Measurements from ENCODE around the gene MAP3K14. TPM values are rescaled to one million over a fixed set of nuclear protein-coding genes. Genes with fewer than 3 reads are reported as not detected.

The MAP3K14 gene
- total RNA-seq, 1 experiment from 2014 or later = 10.1 TPM

GRCh38 chr17:45223539-45224528 lies 93.0 kb downstream of the MAP3K14 start:
- DNase-seq (ENCODE audit: low read depth) = no peak

DNA sequence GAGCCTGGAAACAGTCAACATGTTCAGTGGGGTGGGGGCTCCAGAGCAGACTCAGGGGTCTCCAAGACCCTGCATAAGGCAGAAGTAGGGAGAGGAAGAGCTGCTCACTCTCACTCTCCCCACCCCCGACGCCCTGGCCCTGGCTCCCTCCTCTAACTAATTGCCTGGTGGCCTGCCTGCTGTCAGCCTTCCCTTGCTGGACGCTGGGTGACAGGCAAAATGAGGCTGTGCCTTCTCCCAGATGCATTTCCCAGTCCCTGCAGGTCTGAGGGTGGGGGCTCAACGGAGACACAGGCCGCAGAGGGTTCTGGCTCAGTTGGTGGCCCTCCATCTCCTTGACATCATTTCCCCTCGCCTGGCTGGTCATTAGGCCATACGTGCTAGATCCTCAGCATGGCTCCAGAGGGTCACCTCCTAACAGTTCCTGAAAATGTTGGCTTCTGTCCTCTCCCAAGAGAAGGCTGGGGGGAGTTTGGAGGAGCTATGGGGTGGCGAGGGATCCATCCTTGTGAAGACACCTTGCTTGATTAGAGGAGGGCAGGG lies 93.8 kb downstream of the MAP3K14 start:
- DNase-seq (ENCODE audit: low read depth) = no peak

- DNase-seq (ENCODE audit: low read depth) = no peak
Observed at GRCh38 chr17:45222289-45222995, 94.4 kb downstream of the MAP3K14 start.

GRCh38 chr17:45222014-45222288 lies 94.9 kb downstream of the MAP3K14 start:
- no peak for DNase-seq (ENCODE audit: low read depth)

DNA sequence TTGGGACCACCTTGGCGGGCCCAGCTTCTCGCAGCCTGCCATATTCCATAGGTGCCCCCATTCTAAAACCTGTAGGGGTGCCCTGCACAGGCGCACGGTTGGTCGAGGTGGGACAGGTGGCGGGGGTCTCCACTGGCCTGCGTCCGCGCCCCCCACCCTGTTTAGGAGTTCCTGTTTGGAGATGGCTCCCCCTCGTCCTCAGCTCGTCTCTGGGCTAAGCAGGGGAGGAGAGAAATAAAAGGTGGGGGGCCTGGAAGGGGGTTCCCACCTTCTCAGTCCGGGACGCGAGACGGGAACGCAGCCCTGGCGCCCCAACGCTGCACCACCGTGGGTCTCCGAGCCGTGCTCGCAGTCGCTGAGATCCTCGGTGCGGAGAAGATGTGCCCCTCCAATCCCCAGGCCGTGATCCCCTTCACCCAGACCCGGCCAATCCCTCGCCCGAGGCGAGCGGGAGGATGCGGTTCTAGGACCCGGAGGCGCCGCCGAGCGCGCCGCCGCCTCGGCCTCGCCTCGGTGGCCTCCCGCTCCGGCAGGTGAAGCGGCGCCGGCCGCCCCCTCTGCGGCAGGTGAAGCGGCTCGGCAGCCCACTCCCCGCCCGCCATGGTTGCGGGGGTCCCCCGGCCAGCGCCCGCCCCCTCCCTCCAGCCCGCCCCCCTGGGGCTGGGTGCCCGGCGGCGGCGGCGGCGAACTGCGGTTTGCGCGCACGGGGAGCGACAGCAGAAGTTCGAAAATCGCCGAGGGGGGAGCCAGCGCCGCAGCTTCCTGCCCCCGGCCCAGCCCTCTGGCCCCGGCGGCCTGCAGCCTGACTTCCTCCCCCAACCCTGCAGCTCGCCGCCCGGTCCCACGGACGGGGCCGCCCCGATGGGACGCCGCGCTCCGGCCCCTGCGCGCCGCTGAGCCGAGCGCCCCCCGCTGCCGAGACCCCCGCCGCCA lies 95.5 kb downstream of the MAP3K14 start, which contains the start of gene FMNL1:
TSS of gene FMNL1 (plus strand) at position 805 of the 933 bp plus-strand sequence. CDS start 240 bp downstream, outside the sequence.
- DNase-seq (ENCODE audit: low read depth) = no peak

DNA sequence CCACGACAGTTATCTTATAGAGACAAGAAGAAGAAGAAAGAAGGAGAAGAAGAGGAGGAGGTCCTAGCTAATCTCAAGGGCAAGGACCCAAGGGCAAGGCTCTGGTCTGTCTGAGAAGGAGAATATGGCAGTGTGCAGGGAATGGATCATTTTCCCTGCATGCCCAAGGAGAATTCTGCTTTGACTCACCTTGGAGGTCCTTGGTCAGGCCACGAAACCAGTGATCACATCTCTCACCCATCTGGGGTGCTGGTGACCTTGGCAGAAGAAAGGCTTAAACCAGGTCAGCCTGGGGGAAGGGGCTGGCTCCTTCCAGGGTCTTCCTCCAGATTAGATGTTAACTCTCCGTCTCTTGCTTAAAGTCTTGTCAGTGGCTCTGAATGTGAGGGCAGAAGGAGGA lies 96.7 kb downstream of the MAP3K14 start:
- no peak for DNase-seq (ENCODE audit: low read depth)

DNA sequence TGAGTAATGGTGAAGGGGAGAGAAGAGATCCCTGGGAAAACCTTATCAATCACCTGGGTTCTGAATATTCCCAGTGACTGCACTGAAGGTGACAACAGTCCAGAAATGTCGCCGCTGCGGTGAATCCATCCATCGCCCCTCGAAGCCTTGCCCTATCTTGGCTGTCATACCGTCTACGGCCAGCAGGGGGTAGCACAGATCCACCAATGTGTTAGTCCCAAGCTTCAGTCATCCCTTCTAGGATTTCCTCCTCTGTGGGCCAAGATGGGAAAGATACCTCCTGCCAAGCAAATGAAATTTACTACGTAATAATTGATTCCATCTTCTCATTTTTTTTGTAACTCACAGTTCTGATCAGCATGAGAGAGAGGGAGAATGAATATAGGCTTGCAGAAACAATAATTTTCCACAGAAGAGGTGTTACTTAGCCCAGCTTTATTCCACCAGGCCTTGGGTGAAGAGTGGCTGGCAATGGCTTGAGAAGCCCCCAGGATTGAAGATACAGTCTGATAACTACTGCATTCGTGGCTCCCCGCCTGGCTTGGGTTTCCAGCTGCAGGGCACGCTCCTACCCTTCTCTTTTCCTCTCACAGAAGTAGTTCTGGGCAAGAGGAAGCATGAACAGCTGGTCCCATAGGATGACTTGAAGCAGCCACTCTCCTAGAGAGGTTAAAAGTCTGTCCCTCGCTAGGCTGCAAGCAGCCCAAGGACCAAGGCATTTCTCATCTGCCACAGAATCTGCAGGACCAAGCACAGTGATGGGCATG lies 97.7 kb downstream of the MAP3K14 start:
- peak; percentile 72 for DNase-seq (ENCODE audit: low read depth)

Other genes starting within 250 kb of the MAP3K14 start
- gene PLCD3, start 184.5 kb downstream of the MAP3K14 start, total RNA-seq (2014; rRNA removed; shearing (Covaris generic)) = 31.2 and 36.3 TPM in 2 replicates
- gene ACBD4, start 181.3 kb downstream of the MAP3K14 start, total RNA-seq (2014; rRNA removed; shearing (Covaris generic)) = 1.5 and 3.7 TPM in 2 replicates
- gene HEXIM1, start 168.5 kb downstream of the MAP3K14 start, total RNA-seq (2014; rRNA removed; shearing (Covaris generic)) = 3.4 and 8.0 TPM in 2 replicates
- gene HEXIM2, start 155.1 kb downstream of the MAP3K14 start, total RNA-seq (2014; rRNA removed; shearing (Covaris generic)) = 3.2 and 7.0 TPM in 2 replicates
- gene FMNL1, start 95.1 kb downstream of the MAP3K14 start, total RNA-seq (2014; rRNA removed; shearing (Covaris generic)) = 3.1 and 5.6 TPM in 2 replicates
- gene SPATA32, start 54.9 kb downstream of the MAP3K14 start, total RNA-seq (2014; rRNA removed; shearing (Covaris generic)) = not detected in 2 replicates
- gene ARHGAP27, start 115.8 kb upstream of the MAP3K14 start, total RNA-seq (2014; rRNA removed; shearing (Covaris generic)) = 0.91 and 3.3 TPM in 2 replicates
- 9.9 and 31.3 TPM in 2 replicates for gene PLEKHM1, start 173.7 kb upstream of the MAP3K14 start, total RNA-seq (2014; rRNA removed; shearing (Covaris generic))